Heart left ventricle (tissue), 13 donors: ENCODE measurements around the gene NCLN.

Experiments used
- CTCF ChIP-seq, 12 donors: fragments of 200-600 bp; sonication (generic) in 4 of 12; IDR thresholded peaks; one replicate each; pipeline versions ENCODE4 v1.5.0 to v1.8.0; 2018 to 2022; ENCODE audit warnings: antibody characterized with exemption in 12 of 12, mild to moderate bottlenecking in 5 of 12
- POLR2A ChIP-seq, 2 donors: fragments of 450-650 bp; IDR thresholded peaks; one replicate each; pipeline ENCODE4 v1.6.1; 2017; ENCODE audit warnings: antibody characterized with exemption in 2 of 2, mild to moderate bottlenecking in 2 of 2, moderate library complexity in 2 of 2
- donor health status: ischemic (EF 13 %, LVEDD 7.1; RV severe dilation, severe dysfunction).
- donor health status: DM: no; HTN: yes; CAD: no.
- donor health status: DM: no; HTN: no; CAD: no.
- donor health status: ischemic (EF 25% LVEDD 6.9; RV normal size, moderate dysfunction).
- donor health status: ischemic (EF 25% LVEDD 5.7; RV mildly dilated, moderate dysfunction).
- donor health status: ischemic (EF 35%, LVEDD 5.7; RV mildly dilated, moderate dysfunction).
- donor health status: nonischemic (EF 11% LVEDD 7.7; RV severe dilation, severe dysfunction).
- donor health status: DM: yes; HTN: yes; CAD: no.
- donor health status: PGD.
- donor health status: ischemic (EF 29% LVEDD 5.4; RV normal size, mild dysfunction).
- donor health status: nonischemic (EF 23%, LVEDD 6.1; RV moderate dilation, normal function).

DNA sequence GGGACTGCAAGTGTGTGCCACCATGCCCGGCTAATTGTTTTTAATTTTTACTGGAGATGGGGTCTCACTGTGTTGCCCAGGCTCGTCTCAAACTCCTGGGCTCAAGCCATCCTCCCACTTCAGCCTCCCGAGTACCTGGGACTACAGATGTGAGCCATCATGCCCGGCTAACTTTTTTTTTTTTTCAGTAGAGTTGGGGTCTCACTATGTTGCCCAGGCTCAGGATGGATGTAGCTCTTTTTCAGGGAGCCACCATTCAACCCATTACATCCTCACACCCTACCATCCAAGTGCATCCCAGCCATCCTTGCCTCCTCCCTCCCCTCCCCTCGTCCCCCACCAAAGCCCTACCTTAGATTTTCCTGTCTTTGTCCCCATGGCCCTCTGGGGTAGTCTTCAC is 53.6 kb downstream of the NCLN start:
- TF ChIP-seq CTCF (IDR thresholded peaks at IDR 0.05) (no peak), POLR2A (IDR thresholded peaks at IDR 0.05) (no peak)
